Measurements from ENCODE around the gene MAPK9. TPM values are rescaled to one million over a fixed set of nuclear protein-coding genes. Genes with fewer than 3 reads are reported as not detected.
A peak's percentile ranks its signal among the peaks of the same experiment; 100 is the strongest.

Gene MAPK9
- total and polyA plus RNA-seq, 2 donors from 2014 or later = 17.3 to 30.9 TPM

DNA sequence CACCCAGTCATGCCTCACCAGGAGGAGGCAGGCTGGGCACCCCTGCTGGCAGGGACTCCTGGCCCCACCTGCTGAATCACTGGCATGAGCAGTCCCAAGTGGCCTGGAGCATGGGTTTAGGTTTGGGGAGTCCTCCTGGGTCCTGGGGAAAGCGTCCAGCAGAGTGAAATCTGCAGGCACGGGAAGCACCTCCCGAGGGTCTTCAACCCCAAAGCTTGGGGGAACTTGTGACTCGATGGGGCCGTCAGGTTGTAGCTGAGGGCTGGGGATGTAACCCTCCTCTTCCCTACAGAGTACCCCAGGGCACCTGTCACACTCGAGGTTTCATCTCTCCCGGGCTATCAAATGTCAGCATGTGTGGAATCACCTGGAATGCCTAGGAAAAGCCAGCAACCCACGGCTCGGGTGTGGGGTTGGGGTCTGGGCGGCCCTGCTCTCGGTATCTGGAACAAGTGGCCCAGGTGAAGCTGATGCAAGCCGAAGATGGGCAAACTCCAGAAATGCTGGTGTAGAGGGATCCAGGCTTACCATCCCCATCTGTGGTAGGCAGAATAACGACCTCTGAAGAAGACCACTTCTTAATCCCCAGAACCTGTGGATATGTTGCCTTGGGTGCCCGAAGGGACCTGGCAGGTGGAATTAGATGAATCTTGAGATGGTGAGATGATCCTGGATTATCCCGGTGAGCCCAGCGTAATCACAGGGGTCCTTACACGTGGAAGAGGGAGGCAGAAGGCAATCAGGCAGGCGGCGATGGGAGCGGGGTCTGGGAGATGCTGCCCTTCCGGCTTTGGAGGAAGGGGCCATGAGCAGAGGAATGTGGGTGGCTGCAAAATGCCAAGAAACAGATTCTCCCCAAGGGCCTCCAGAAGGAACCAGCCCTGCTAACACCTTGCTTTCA, 76.8 kb downstream of the MAPK9 start:
- no peaks in the 10 kb centered on the region for H3K36me3 ChIP-seq (ENCODE audit: control insufficient read depth in 2 of 3, insufficient read depth in 3 of 3, low read length in 3 of 3)
- DNase-seq (no peak), FAIRE-seq (no peak)
- intact Hi-C loops (cut with DNase I) = no loop called here
- H3K4me1 ChIP-seq (ENCODE audit: control insufficient read depth in 2 of 3, insufficient read depth in 2 of 3, low read depth in 1 of 3, low read length in 3 of 3) = peaks cover 0 to 6% (median 0%) of the 10 kb centered on the region in 3 donors
- H3K27me3 ChIP-seq (ENCODE audit: control insufficient read depth, insufficient read depth, low read length) = no peaks in the 10 kb centered on the region
- no peak overlapping the region for H3K9ac ChIP-seq (ENCODE audit: low read length in 3 of 3)
- peaks cover 0 to 43% (median 2%) of the 10 kb centered on the region in 3 donors for H3K9me3 ChIP-seq (ENCODE audit: control insufficient read depth in 2 of 3, insufficient read depth in 1 of 3, low read length in 3 of 3)
- H3K4me3 ChIP-seq (ENCODE audit: low read length in 3 of 3) = no peak overlapping the region
- no peak overlapping the region for H3K27ac ChIP-seq (ENCODE audit: low read depth in 2 of 2, low read length in 2 of 2)
- TF ChIP-seq, protein P1, sequence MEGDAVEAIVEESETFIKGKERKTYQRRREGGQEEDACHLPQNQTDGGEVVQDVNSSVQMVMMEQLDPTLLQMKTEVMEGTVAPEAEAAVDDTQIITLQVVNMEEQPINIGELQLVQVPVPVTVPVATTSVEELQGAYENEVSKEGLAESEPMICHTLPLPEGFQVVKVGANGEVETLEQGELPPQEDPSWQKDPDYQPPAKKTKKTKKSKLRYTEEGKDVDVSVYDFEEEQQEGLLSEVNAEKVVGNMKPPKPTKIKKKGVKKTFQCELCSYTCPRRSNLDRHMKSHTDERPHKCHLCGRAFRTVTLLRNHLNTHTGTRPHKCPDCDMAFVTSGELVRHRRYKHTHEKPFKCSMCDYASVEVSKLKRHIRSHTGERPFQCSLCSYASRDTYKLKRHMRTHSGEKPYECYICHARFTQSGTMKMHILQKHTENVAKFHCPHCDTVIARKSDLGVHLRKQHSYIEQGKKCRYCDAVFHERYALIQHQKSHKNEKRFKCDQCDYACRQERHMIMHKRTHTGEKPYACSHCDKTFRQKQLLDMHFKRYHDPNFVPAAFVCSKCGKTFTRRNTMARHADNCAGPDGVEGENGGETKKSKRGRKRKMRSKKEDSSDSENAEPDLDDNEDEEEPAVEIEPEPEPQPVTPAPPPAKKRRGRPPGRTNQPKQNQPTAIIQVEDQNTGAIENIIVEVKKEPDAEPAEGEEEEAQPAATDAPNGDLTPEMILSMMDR (IDR thresholded peaks at IDR 0.05; ENCODE audit: borderline replicate concordance, extremely low read depth, insufficient read depth) = no peak

DNA sequence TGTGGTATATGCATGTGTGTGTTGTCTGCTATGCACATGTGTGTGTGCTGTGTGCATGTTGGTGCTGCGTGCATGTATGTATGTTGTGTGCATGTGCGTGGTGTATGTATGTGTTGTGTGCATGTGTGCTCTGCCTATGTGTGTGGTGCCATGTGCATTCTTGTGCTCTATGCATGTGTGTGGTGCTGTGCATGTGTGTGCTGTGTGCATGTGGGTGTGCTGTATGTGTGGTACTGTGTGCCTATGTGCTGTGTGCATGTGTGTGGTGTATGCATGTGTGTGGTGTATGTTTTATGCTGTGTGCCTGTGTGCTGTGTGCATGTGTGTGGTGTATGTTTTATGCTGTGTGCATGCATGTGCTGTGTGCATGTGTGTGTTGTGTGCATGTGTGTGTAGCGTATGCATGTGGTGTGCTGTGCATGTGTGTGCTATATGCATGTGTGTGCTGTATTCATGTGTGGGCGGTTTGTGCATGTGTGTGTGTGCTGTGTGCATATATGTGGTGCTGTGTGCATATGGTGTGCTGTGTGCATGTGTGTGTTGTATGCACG, 78.2 kb downstream of the MAPK9 start:
- Histone ChIP-seq H3K9me3 (ENCODE audit: control insufficient read depth in 2 of 3, insufficient read depth in 1 of 3, low read length in 3 of 3) (peaks cover 0 to 30% (median 2%) of the 10 kb centered on the region in 3 donors), H3K36me3 (ENCODE audit: control insufficient read depth in 2 of 3, insufficient read depth in 3 of 3, low read length in 3 of 3) (no peaks in the 10 kb centered on the region), H3K27me3 (ENCODE audit: control insufficient read depth, insufficient read depth, low read length) (no peaks in the 10 kb centered on the region), H3K9ac (ENCODE audit: low read length in 3 of 3) (no peak overlapping the region), H3K4me1 (ENCODE audit: control insufficient read depth in 2 of 3, insufficient read depth in 2 of 3, low read depth in 1 of 3, low read length in 3 of 3) (peaks cover 0 to 6% (median 0%) of the 10 kb centered on the region in 3 donors), H3K27ac (ENCODE audit: low read depth in 2 of 2, low read length in 2 of 2) (no peak overlapping the region), H3K4me3 (ENCODE audit: low read length in 3 of 3) (no peak overlapping the region)
- no peak for FAIRE-seq
- TF ChIP-seq, protein P1 (IDR thresholded peaks at IDR 0.05; ENCODE audit: borderline replicate concordance, extremely low read depth, insufficient read depth) = no peak
- intact Hi-C loops (cut with DNase I) = no loop called here
- no peak for DNase-seq

DNA sequence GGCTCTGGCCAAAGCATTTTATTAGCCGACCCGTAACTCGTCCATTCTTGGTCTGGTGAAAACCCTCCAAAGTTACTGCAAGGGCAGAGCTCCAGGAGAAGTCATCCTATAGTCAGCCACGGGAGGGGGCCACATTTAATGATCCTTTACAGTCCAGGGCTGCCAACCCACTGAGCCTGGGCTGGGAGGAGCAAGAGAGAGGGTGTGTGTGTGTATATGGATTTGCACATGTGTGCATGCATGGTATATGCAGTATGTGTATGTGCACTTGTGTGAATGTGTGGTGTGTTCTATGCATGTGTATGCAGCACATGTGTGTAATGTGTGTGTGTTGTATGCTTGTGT, 78.7 kb downstream of the MAPK9 start:
- TF ChIP-seq, protein P1 (IDR thresholded peaks at IDR 0.05; ENCODE audit: borderline replicate concordance, extremely low read depth, insufficient read depth) = no peak
- Histone ChIP-seq H3K9ac (ENCODE audit: low read length in 3 of 3) (no peak overlapping the region), H3K36me3 (ENCODE audit: control insufficient read depth in 2 of 3, insufficient read depth in 3 of 3, low read length in 3 of 3) (no peaks in the 10 kb centered on the region), H3K4me3 (ENCODE audit: low read length in 3 of 3) (no peak overlapping the region), H3K9me3 (ENCODE audit: control insufficient read depth in 2 of 3, insufficient read depth in 1 of 3, low read length in 3 of 3) (peaks cover 0 to 25% (median 2%) of the 10 kb centered on the region in 3 donors), H3K27ac (ENCODE audit: low read depth in 2 of 2, low read length in 2 of 2) (no peak overlapping the region), H3K27me3 (ENCODE audit: control insufficient read depth, insufficient read depth, low read length) (no peaks in the 10 kb centered on the region), H3K4me1 (ENCODE audit: control insufficient read depth in 2 of 3, insufficient read depth in 2 of 3, low read depth in 1 of 3, low read length in 3 of 3) (peaks cover 0 to 9% (median 0%) of the 10 kb centered on the region in 3 donors)
- FAIRE-seq = no peak
- intact Hi-C loops (cut with DNase I) = no loop called here
- peak in 1 of 5 donors; percentile 31 for DNase-seq

Measured in kidney (tissue), 14 donors.